ENCODE results near the gene PROSER1.

The PROSER1 gene

GRCh38 chr13:39047560-39047959 is 9.7 kb upstream of the PROSER1 start:
- DNase-seq (ENCODE audit: extremely low read depth, insufficient read length) = no peak
- no peaks in the 10 kb centered on the region for H3K27me3 ChIP-seq (replicated peaks; ENCODE audit: control insufficient read depth, insufficient read depth, low read length)
- no peaks in the 10 kb centered on the region for H3K36me3 ChIP-seq (ENCODE audit: control insufficient read depth, insufficient read depth, low read length)
- no peak overlapping the region for H3K4me3 ChIP-seq (replicated peaks; ENCODE audit: low read depth, low read length)
- TF ChIP-seq CTCF (IDR thresholded peaks at IDR 0.05; ENCODE audit: insufficient read depth, low read length, poor library complexity, severe bottlenecking) = no peak

DNA sequence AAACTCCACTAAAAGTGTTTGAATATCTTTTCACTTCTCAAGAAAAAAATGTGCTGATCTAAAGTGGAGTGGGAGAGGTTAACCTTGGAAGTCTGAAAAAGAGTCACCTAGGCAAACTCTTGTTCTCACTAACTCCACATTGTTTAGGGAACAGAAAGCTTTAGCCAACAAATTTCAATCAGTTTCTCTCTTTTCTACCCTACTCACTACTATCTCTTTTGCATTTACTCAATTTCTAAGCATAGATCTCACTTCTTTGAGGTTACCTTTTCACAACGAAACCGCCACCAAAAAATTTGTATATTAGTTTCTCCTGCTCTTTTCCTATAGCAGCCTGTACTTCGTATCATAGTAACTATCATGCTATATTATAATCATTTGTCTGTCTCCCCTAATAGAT is 6.6 kb upstream of the PROSER1 start:
- H3K27me3 ChIP-seq (replicated peaks; ENCODE audit: control insufficient read depth, insufficient read depth, low read length) = no peaks in the 10 kb centered on the region
- DNase-seq (ENCODE audit: extremely low read depth, insufficient read length) = no peak
- no peak overlapping the region for H3K4me3 ChIP-seq (replicated peaks; ENCODE audit: low read depth, low read length)
- no peaks in the 10 kb centered on the region for H3K36me3 ChIP-seq (ENCODE audit: control insufficient read depth, insufficient read depth, low read length)
- TF ChIP-seq CTCF (IDR thresholded peaks at IDR 0.05; ENCODE audit: insufficient read depth, low read length, poor library complexity, severe bottlenecking) = no peak

GRCh38 chr13:39040206-39040605 is 2.3 kb upstream of the PROSER1 start:
- no peaks in the 10 kb centered on the region for H3K27me3 ChIP-seq (replicated peaks; ENCODE audit: control insufficient read depth, insufficient read depth, low read length)
- no peak for TF ChIP-seq CTCF (IDR thresholded peaks at IDR 0.05; ENCODE audit: insufficient read depth, low read length, poor library complexity, severe bottlenecking)
- H3K36me3 ChIP-seq (ENCODE audit: control insufficient read depth, insufficient read depth, low read length) = no peaks in the 10 kb centered on the region
- no peak for DNase-seq (ENCODE audit: extremely low read depth, insufficient read length)
- no peak overlapping the region for H3K4me3 ChIP-seq (replicated peaks; ENCODE audit: low read depth, low read length)

DNA sequence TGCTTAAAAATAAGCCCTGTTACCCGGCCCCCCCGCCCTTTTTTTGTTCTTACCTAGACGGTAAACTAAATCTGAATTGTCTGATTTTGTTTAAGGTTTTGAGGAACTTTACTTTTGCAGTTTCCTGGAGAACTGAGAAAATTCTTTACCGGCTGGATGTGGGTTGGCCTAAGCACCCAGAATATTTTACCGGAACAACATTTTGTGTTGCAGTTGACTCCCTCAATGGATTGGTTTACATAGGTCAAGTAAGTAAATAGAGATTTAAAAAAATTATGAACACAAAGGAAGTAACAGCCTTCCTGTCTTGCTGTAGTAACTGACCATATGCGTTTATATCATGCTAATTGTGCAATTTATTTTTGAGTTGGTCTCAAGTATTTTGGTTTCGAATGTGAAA is 1.2 kb upstream of the PROSER1 start:
- no peak for DNase-seq (ENCODE audit: extremely low read depth, insufficient read length)
- Histone ChIP-seq H3K4me3 (replicated peaks; ENCODE audit: low read depth, low read length) (peak overlapping the region; percentile 82), H3K36me3 (ENCODE audit: control insufficient read depth, insufficient read depth, low read length) (no peaks in the 10 kb centered on the region), H3K27me3 (replicated peaks; ENCODE audit: control insufficient read depth, insufficient read depth, low read length) (no peaks in the 10 kb centered on the region)
- no peak for TF ChIP-seq CTCF (IDR thresholded peaks at IDR 0.05; ENCODE audit: insufficient read depth, low read length, poor library complexity, severe bottlenecking)

GRCh38 chr13:39038569-39039030 is 711 bp upstream of the PROSER1 start:
- Histone ChIP-seq H3K27me3 (replicated peaks; ENCODE audit: control insufficient read depth, insufficient read depth, low read length) (no peaks in the 10 kb centered on the region), H3K36me3 (ENCODE audit: control insufficient read depth, insufficient read depth, low read length) (no peaks in the 10 kb centered on the region), H3K4me3 (replicated peaks; ENCODE audit: low read depth, low read length) (peak overlapping the region; percentile 82)
- DNase-seq (ENCODE audit: extremely low read depth, insufficient read length) = no peak
- no peak for TF ChIP-seq CTCF (IDR thresholded peaks at IDR 0.05; ENCODE audit: insufficient read depth, low read length, poor library complexity, severe bottlenecking)

DNA sequence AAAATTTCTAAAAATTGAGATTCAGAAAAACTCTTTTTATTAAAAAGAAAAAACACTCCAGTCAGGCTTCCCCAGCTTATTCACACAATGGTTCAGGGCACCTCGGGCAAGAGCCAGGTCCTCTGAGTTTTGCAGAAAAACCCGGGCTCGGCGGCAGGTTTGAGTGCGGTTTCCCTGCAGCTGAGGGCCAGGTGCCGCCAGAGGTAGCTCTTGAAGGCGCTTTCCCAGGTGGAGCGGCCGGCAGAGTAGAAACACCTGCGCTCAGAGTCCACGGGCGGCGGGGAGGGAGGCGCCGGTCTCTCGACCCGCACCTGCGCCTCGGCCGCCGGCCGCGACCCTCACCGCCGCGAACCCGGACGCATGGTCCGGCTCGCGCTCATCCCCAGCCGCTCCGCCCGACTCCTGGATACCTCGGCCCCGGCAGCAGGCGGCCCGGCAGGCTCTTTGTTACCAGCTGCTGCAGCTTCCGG is 444 bp downstream of the PROSER1 start:
- no peak for TF ChIP-seq CTCF (IDR thresholded peaks at IDR 0.05; ENCODE audit: insufficient read depth, low read length, poor library complexity, severe bottlenecking)
- Histone ChIP-seq H3K36me3 (ENCODE audit: control insufficient read depth, insufficient read depth, low read length) (no peaks in the 10 kb centered on the region), H3K27me3 (replicated peaks; ENCODE audit: control insufficient read depth, insufficient read depth, low read length) (no peaks in the 10 kb centered on the region), H3K4me3 (replicated peaks; ENCODE audit: low read depth, low read length) (peak overlapping the region; percentile 82)
- no peak for DNase-seq (ENCODE audit: extremely low read depth, insufficient read length)
